ENCODE data around the gene LAMC3.

LAMC3 gene

DNA sequence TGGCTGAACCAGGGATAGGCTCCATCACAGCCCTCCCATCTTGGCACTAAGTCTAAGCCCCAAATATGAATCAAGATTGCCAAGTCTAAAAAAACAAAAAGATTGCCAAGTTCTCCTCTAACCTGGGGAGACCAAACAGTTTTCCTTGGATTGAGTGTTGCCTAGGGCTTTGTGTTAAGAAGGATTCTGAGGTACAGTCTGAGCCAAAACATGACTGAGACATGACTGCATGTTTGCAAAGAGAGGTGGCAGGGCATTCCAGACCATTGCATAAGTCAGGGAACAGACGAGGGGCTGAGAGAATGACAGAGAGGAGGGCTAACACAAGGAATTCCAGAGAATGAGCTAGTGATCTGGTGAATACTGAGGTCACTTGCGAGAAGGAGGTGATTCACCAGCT, 11.4 kb downstream of the LAMC3 start:
- DNase-seq = no peak
- H3K36me3 Mint-ChIP-seq (ENCODE audit: low read depth) = no peaks in the 10 kb centered on the region
- peaks cover 13% of the 10 kb centered on the region for H3K27me3 Mint-ChIP-seq

DNA sequence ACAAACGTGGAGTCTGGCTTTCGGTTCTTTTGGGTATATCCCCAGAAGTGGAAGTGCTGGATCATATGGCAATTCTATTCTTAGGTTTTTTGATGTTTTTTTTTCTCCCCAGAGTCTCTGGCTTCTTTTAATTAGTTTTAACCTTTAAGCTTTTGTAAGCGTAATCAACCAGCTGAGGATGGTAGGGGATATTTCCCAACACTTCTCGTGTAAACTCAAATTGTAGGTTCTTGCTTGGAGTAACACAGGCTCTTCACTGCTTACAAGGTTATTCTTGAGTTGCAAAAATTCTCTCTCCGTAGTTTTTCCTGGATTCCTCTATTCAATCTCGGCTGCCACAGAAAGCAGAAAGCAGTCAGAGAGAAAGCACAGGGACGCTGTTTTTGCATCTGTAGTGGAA, 11.9 kb downstream of the LAMC3 start:
- no peak overlapping the region for H3K4me3 Mint-ChIP-seq
- no peak for DNase-seq
- no peaks in the 10 kb centered on the region for H3K9me3 Mint-ChIP-seq
- H3K27me3 Mint-ChIP-seq = peaks cover 13% of the 10 kb centered on the region
- H3K27ac Mint-ChIP-seq = no peak overlapping the region
- no peaks in the 10 kb centered on the region for H3K4me1 Mint-ChIP-seq
- no peaks in the 10 kb centered on the region for H3K36me3 Mint-ChIP-seq (ENCODE audit: low read depth)
- ATAC-seq = no peak

More for the DNA sequence above, 11.4 kb downstream of the LAMC3 start:
- H3K4me3 Mint-ChIP-seq = no peak overlapping the region
- ATAC-seq = no peak
- H3K9me3 Mint-ChIP-seq = no peaks in the 10 kb centered on the region
- no peak overlapping the region for H3K27ac Mint-ChIP-seq
- no peaks in the 10 kb centered on the region for H3K4me1 Mint-ChIP-seq

GRCh38 chr9:131021785-131022184, 12.8 kb downstream of the LAMC3 start:
- H3K27ac Mint-ChIP-seq = no peak overlapping the region
- no peak for ATAC-seq
- no peaks in the 10 kb centered on the region for H3K36me3 Mint-ChIP-seq (ENCODE audit: low read depth)
- H3K4me3 Mint-ChIP-seq = no peak overlapping the region
- H3K27me3 Mint-ChIP-seq = peaks cover 13% of the 10 kb centered on the region
- H3K9me3 Mint-ChIP-seq = no peaks in the 10 kb centered on the region
- no peak for DNase-seq
- no peaks in the 10 kb centered on the region for H3K4me1 Mint-ChIP-seq

DNA sequence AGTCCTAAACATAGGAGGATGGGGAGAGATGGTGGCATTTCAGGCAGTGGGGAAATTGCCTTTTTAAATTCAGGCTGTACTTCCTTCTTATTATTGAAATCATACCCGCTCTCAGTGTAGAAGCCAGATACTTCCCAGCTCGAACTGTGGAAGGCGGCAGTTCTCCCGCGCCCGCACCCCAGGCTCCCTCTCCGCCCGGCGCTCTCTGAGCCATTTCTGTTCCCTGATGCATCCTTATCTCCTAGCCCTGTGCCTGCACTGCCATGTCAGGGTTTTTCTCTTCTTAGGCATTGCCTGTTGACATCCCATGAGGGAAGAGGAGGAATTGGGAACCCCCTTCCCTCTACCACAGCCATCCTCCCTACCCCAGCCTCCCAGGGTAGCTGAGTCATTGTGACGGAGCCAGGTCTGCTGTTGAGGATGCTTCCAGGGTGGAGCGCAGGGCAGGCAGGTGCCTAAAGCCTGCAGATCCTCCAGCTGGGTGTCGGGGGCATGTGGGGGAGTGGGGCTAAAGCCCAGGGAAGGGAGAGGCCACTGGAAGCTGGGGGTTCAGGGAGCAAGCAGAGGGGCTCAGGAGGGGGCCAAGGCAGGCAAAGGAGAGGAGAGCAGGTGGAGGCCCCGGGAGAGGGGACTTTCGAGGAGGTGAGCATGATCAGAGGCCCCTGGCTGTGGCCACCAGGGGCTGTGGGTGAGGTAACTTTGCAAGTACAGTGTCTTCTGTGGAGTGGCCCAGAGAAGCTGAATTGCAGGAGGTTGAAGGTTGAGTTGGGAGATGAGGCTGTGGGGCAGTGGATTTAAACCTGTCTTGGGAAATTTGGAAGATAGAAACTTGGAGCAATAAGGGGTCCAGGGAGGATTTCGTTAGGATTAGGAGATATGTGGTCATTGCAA, 16.2 kb downstream of the LAMC3 start:
- H3K36me3 Mint-ChIP-seq (ENCODE audit: low read depth) = no peaks in the 10 kb centered on the region
- no peaks in the 10 kb centered on the region for H3K9me3 Mint-ChIP-seq
- peaks cover 8% of the 10 kb centered on the region for H3K27me3 Mint-ChIP-seq
- H3K4me1 Mint-ChIP-seq = no peaks in the 10 kb centered on the region
- no peak overlapping the region for H3K27ac Mint-ChIP-seq
- ATAC-seq (no peak), DNase-seq (no peak)
- H3K4me3 Mint-ChIP-seq = no peak overlapping the region

DNA sequence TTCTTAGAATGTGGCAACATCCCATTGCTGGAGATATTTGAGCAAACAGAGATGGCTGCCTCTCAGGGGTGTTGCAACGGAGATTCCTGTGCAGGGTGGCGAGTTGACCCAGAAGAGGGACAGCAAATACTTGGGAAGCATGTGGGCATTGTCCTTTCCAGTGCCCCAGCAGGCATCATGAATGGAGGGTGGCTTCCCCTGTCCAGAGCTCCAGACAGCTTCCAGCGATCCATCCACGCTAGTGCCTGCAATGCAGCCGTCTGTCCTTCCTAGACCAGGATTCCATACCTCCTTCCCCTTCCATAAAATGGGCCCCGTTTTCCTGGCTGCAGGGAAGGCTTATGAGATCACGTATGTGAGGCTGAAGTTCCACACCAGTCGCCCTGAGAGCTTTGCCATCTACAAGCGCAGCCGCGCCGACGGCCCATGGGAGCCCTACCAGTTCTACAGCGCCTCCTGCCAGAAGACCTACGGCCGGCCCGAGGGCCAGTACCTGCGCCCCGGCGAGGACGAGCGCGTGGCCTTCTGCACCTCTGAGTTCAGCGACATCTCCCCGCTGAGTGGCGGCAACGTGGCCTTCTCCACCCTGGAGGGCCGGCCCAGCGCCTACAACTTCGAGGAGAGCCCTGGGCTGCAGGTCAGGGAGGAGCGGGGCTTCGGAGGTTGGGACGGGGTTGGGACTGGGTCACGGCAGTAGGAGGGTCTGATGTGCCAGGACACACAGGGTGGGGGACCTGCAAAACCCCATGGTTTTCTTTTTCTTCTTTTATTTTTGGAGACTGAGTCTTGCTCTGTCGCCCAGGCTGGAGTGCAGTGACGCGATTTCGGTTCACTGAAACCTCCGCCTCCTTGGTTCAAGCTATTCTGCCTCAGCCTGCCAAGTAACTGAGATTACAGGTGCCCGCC, 17.2 kb downstream of the LAMC3 start:
- H3K27me3 Mint-ChIP-seq = peaks cover 5% of the 10 kb centered on the region
- DNase-seq (no peak), ATAC-seq (no peak)
- no peaks in the 10 kb centered on the region for H3K4me1 Mint-ChIP-seq
- H3K36me3 Mint-ChIP-seq (ENCODE audit: low read depth) = no peaks in the 10 kb centered on the region
- H3K9me3 Mint-ChIP-seq = no peaks in the 10 kb centered on the region
- no peak overlapping the region for H3K27ac Mint-ChIP-seq
- no peak overlapping the region for H3K4me3 Mint-ChIP-seq

- peaks cover 5% of the 10 kb centered on the region for H3K27me3 Mint-ChIP-seq
- no peak overlapping the region for H3K4me3 Mint-ChIP-seq
- H3K9me3 Mint-ChIP-seq = no peaks in the 10 kb centered on the region
- no peak overlapping the region for H3K27ac Mint-ChIP-seq
- DNase-seq (no peak), ATAC-seq (no peak)
- no peaks in the 10 kb centered on the region for H3K4me1 Mint-ChIP-seq
- H3K36me3 Mint-ChIP-seq (ENCODE audit: low read depth) = no peaks in the 10 kb centered on the region
These were observed 18.3 kb downstream of the LAMC3 start for GRCh38 chr9:131027048-131027871.

GRCh38 chr9:131027872-131028179, 18.9 kb downstream of the LAMC3 start:
- H3K9me3 Mint-ChIP-seq = no peaks in the 10 kb centered on the region
- H3K36me3 Mint-ChIP-seq (ENCODE audit: low read depth) = no peaks in the 10 kb centered on the region
- no peak for DNase-seq
- no peak overlapping the region for H3K27ac Mint-ChIP-seq
- H3K27me3 Mint-ChIP-seq = peaks cover 5% of the 10 kb centered on the region
- no peak for ATAC-seq
- no peak overlapping the region for H3K4me3 Mint-ChIP-seq
- H3K4me1 Mint-ChIP-seq = no peaks in the 10 kb centered on the region

DNA sequence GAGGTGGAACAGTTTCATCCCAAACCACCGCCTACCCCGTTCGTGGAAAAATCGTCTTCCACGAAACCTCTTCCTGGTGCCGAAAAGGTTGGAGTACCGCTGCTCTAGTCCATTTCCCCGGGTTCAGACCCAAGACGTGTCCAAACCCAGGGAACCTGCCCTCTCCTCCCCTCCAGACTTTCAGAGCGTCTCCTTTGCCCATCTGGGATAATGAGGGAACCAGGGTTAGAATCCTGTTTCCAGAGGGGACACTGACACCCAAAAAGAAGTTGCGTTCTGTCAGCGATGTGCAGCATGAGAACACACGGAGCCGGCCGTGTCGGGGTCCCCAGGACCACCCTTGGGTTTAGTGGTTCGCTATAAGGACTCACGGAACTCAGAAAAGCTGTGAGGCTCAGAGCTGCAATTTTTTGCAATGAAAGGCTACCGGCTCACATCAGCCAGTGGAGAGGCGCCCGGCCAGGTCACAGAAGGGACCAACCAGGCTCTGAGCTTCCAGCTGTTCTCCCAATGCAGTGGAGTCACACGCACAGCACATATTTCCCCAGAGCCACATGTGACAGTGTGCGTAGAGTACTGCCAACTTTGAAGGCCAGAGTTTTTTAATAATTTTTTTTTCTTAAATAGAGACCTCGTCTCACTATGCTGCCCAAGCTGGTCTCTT, 19.4 kb downstream of the LAMC3 start:
- H3K9me3 Mint-ChIP-seq = no peaks in the 10 kb centered on the region
- no peaks in the 10 kb centered on the region for H3K4me1 Mint-ChIP-seq
- peaks cover 7% of the 10 kb centered on the region for H3K27me3 Mint-ChIP-seq
- no peak overlapping the region for H3K4me3 Mint-ChIP-seq
- no peak for DNase-seq
- H3K36me3 Mint-ChIP-seq (ENCODE audit: low read depth) = no peaks in the 10 kb centered on the region
- H3K27ac Mint-ChIP-seq = no peak overlapping the region
- ATAC-seq = no peak

- Mint-ChIP-seq H3K4me3 (no peak overlapping the region), H3K4me1 (no peaks in the 10 kb centered on the region), H3K27me3 (peaks cover 11% of the 10 kb centered on the region), H3K36me3 (ENCODE audit: low read depth) (no peaks in the 10 kb centered on the region), H3K27ac (no peak overlapping the region), H3K9me3 (no peaks in the 10 kb centered on the region)
- ATAC-seq (no peak), DNase-seq (no peak)
These were observed 20.1 kb downstream of the LAMC3 start for GRCh38 chr9:131028931-131029573.

DNA sequence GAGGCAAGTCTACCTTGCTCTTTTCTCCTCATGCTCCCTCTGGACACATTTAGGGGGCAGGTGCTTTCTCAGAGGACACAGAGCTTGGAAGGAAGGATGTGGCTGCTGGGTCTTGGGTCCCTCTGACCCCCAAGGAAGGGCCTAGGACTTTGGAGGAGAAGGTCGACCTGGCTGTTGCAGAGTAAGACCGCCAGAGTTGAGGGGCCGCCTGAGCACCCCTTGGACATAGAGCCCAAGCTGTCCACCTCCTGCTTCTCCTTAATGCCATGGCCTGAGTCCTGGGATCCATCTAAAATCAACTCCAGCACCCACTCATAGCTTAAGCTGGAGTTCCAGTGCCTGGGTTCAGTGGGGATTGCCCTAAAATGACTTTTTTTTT, 20.6 kb downstream of the LAMC3 start:
- no peak overlapping the region for H3K27ac Mint-ChIP-seq
- H3K9me3 Mint-ChIP-seq = no peaks in the 10 kb centered on the region
- no peak overlapping the region for H3K4me3 Mint-ChIP-seq
- ATAC-seq = no peak
- H3K4me1 Mint-ChIP-seq = no peaks in the 10 kb centered on the region
- DNase-seq = no peak
- H3K27me3 Mint-ChIP-seq = peaks cover 11% of the 10 kb centered on the region
- no peaks in the 10 kb centered on the region for H3K36me3 Mint-ChIP-seq (ENCODE audit: low read depth)

DNA sequence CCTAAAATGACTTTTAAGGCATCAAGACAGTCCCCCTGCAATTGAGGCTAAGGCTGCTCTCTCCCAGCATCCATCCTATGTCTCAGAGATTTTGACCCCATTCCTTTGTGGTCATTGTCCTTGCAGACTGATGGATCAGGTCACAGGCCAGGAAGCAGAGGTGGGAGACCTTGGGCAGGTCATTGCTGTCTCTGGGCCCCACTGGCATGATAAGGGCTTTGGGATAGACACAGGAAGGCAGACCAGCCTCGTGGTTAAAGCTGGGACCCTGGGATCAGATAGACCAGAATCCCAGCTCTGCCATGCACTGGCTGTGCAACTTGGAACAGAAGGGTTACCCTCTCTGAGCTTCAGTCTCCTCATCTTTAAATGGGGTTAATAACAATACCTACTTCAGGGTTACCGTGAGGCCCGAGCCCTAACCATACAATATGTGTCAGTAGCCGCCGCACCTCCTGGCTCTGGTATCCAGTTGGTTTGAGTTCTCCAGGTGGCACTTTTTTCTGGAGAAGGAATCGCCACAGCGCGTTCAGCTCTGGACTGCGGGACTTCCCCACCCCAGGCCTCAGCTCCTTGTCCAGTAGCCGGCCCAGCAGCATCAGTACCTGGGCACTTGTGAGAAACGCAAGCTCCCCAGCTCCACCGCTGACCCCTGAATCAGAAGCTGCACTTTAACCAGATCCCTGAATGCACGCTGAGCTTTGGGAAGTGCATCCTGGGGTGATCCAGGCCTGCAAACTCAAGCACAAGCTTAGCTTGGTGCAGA, 21.4 kb downstream of the LAMC3 start:
- DNase-seq = no peak
- H3K9me3 Mint-ChIP-seq = no peaks in the 10 kb centered on the region
- no peak for ATAC-seq
- no peaks in the 10 kb centered on the region for H3K36me3 Mint-ChIP-seq (ENCODE audit: low read depth)
- H3K4me3 Mint-ChIP-seq = no peak overlapping the region
- H3K27ac Mint-ChIP-seq = no peak overlapping the region
- H3K4me1 Mint-ChIP-seq = no peaks in the 10 kb centered on the region
- H3K27me3 Mint-ChIP-seq = peaks cover 8% of the 10 kb centered on the region

GRCh38 chr9:131031005-131031641, 22.1 kb downstream of the LAMC3 start:
- Mint-ChIP-seq H3K4me1 (no peaks in the 10 kb centered on the region), H3K27me3 (peaks cover 8% of the 10 kb centered on the region), H3K9me3 (no peaks in the 10 kb centered on the region), H3K27ac (no peak overlapping the region), H3K4me3 (no peak overlapping the region), H3K36me3 (ENCODE audit: low read depth) (no peaks in the 10 kb centered on the region)
- no peak for ATAC-seq
- DNase-seq = no peak

- peaks cover 8% of the 10 kb centered on the region for H3K27me3 Mint-ChIP-seq
- H3K36me3 Mint-ChIP-seq (ENCODE audit: low read depth) = no peaks in the 10 kb centered on the region
- ATAC-seq (no peak), DNase-seq (no peak)
- no peaks in the 10 kb centered on the region for H3K4me1 Mint-ChIP-seq
- no peaks in the 10 kb centered on the region for H3K9me3 Mint-ChIP-seq
- no peak overlapping the region for H3K4me3 Mint-ChIP-seq
- no peak overlapping the region for H3K27ac Mint-ChIP-seq
These were observed 22.6 kb downstream of the LAMC3 start for GRCh38 chr9:131031642-131032005.
